HG03442 (cell line): Measurements from ENCODE around the gene AZU1.

Experiments used
- ATAC-seq: cut with Tn5 transposase; IDR thresholded peaks from one replicate; pipeline ENCODE4 v1.9.1; 2021; ENCODE audit warnings: mild to moderate bottlenecking, moderate library complexity; ENCODE audit not compliant: unreplicated experiment

Gene AZU1

DNA sequence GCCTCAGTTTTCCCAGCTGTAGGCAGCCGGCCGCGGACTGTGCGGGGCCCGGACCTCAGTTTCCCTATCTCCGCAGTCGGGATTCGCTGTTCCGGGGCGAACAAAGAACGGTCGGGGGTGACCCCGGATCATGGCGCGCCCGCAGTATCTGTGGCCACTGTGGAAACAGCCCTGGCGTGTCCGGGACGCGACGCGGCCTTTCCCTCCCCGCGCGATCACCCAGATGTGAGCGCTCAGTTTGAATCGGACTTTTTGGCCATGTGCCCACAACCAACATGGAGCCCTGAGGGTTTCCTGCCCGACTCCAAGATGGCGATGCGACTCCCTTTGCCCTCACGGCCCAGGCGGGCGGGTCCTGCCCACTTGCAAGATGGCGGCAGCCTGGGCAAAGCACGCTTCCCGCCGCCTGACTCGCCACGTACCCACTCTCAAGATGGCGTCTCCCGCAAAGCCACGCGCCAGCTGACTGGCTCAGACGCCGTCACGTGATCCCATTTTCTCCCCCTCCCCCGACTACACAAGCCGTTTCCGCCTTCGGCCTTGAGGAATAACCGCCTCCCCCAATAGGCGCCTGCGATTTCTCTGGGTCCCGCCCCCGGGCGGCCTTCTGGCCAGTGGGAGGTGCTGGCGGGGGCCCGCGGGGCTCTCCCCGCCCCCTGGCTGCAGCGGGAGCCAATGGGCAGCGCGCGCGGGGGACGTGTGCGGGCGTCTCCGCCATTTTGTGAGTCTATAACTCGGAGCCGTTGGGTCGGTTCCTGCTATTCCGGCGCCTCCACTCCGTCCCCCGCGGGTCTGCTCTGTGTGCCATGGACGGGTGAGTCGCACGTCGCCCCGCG lies 30.7 kb upstream of the AZU1 start, which contains the start of gene PTBP1:
TSS of gene PTBP1 (plus strand) at position 761 of the 836 bp plus-strand sequence. CDS start at position 807, 46 bp downstream.
- peak; percentile 67 for ATAC-seq

DNA sequence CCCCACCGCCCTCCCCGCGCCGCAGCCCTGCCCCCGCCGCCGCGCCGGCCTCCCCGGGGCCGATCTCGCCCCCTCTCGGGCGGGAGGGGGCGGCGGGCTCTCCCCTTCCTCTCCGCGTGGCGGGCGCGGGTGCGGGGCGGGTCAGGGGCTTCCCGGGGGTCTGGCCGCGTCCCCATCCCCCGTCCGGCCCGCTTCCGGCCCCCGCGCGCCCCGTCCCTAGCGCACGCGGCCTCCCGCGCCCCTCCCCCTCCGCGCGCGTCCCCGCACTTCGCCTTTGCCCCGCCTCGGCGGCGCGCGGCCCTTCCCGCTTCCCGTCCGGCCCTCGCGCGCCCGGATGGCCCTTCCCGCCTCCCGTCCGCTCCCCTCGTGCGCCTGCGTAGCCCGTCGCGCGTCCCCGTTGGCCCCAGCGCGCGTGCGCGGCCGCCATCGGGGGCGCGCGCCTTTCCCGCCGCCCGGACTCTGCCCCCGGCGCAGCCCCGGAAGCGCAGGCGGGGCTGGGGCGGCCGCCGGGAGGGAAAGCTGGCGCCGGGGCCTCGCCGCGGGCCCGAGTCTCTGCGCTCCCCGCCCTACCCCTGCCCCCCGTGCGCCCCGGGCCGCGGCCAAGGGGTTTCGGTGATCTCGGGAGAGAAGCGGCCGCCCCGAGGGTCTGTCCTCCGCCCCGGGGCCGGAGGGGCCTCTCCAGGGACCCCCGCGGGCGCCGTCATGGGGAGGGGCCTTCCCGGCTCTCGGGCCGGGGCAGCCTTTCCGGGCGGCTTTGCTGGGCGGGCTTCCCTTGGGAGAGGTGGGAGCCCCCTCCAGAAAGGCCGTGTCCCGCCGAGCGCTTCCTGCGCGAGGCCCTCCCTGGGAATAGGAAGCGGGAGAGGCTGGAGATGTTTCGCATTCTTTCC lies 29.9 kb upstream of the AZU1 start:
- peak; percentile 38 for ATAC-seq

DNA sequence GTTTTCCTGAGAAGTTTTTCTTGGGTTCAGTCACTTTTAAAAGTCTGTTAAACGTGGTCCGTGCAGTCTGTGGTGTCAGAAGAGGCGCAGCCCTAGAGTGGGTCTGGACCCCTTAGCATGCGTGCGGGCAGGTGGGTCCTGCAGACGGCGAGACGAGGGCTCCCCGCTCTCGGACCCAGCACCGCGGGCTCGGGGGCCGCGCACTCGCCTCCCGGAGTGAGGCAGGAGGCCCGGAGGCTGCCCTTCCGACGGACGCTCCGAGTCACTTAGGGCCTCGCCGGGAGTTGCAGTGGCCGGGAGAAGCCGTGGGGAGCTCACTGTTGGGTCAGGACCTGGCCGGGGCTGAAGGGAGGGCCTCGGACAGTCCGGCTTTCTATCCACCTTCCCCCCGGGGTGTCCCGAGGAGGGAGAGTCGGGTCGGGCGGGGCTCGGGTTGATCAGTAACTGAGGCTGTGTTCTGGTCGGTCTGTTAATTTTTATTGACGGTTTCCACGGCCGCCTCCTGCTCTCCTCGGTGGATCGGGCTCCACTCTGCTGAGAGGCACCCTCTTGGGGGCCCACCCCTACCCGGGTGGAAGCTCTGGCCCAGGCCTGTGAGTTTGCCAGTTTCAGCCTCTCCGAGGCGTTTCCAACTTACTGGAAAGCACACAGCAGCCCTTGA lies 29.1 kb upstream of the AZU1 start:
- no peak for ATAC-seq

DNA sequence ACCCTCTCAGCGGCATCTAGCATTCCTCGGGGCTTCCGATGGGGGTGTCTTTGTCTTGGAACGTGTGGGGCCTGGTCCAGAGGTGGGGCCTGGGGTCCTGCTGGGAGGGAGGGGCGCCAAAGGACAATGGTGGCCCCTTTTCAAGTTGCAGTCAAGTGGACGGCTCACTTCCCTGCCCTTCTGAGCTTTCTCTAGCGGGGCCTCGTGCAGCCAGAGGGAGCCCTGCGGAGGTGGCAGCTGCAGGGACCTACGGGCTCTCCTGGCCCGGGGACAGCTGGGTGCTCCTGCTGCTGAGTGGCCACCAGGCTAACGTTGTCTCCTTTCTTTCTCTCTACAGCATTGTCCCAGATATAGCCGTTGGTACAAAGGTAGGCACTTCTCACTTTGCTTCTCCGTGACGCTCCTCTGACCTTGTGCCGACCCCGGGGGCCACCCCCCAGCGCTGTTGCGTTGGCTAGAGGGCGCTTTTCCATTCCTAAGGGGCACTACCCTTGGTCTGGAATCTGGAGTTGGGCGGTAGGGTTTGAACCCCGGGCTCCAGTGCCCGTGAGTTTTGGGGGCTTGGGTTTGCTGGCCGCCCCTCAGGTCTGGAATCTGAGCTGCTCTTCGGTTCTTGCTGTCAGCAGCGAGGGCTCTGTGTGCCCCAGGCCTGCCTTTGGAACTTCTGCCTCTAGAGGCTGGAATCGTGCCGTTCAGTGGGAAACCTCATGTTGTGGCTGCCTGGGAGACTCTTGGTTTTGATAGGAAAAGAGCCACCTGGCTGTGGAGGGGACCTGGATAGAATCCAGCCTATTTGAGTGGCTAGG lies 28.4 kb upstream of the AZU1 start:
- no peak for ATAC-seq

- no peak for ATAC-seq
Observed at GRCh38 chr19:800360-801029, 27.1 kb upstream of the AZU1 start.

DNA sequence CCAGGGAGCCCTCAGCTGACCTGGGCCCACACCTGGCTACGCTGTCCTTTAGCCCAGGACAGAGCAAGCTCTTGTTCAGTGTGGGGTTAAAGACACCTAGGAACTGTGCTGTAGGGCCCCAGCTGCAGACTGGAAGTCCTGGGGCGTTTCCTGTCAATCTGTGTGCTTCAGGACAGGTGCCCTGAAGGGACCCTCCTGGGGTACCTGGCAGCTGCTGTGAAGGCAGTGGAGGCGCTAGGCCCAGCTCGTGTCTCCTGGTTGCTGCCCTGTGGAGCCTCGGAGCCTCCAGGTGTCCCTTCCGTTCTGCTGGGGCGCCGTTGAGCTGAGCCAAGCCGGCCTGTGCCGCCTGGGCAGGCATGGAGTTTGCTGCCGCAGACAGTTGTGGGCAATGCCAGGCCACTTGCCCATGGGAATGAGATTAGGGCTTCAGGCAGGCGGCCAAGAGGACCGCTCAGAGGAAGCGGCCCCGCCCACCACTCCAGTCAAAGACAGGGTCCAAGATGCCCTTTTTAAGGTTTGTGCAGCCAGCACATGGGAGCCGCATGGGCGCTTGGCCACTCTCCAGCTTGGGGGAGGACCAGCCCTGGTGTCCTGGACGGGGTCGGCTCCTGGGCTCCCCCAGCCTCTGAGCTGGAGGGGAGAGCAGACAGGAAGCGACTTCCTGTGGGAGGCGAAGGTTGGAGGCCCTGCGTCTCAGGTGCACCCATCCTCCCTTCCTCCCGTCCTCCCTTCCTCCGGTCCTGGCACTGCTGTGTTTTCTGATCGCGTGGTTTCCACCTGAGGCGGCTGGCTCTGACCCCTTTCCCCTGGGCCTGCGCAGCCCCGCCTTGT lies 26.4 kb upstream of the AZU1 start:
- ATAC-seq = no peak

DNA sequence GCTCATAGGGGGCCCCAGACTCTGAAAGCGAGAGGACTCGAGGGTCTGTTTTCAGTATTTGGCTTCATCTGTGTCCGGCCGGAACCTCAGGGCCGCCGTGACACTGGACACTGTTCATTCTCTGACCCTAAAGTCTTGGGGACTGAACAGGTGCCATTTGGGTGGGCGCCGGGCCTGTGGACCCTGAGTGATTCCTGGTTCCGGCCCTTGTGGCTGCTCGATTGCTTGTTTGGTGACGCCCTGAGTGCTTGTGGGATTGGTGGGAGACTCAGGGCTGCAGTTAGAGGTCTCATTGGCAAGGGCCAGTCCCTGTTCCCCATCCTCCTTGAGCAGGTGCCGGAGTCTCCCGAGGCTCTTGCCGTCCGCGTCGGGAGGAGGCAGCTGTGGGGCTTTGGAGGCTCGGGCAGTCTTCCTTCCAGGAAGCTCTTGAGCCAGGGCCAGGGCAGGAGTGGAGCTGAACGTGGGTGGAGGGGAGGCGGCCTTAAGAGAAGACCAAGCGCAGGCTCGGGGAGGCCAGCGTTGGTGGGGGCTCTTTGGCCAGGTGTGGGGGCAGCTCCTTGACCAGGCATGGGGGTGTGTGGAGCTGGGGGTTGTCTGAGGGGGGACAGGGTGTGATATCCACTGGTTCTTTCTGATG lies 25.7 kb upstream of the AZU1 start:
- no peak for ATAC-seq

DNA sequence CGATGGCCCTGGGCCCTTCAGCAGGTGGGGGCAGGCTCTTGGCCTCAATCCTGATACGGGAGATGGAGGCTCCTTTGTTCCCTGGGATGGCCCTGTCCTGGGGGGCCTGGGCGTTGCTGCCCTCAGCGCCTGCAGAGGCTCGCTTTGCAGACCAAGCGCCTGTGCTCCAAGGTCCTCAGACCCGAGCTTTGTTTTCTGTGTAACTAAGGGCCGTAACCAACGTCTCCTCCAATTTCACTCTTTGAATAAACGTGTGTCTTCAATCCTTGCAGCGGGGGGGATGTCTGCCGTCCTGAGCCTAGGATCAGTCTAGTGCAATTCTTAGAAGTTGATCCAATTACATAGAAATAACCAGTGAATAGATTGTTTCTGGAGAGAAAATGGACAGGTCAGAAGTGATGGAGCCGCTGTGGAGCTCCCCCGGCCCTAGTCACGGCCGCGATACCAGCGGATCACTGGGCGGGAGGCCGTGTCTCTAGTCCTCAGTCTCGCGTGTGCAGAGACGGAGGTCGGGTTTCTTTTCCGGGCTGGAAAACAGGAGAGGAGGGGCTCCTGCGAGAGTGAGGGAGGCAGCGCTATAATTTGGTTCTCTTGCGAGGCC lies 25.0 kb upstream of the AZU1 start:
- ATAC-seq = no peak

- no peak for ATAC-seq
Observed at GRCh38 chr19:803099-803561, 24.5 kb upstream of the AZU1 start.

DNA sequence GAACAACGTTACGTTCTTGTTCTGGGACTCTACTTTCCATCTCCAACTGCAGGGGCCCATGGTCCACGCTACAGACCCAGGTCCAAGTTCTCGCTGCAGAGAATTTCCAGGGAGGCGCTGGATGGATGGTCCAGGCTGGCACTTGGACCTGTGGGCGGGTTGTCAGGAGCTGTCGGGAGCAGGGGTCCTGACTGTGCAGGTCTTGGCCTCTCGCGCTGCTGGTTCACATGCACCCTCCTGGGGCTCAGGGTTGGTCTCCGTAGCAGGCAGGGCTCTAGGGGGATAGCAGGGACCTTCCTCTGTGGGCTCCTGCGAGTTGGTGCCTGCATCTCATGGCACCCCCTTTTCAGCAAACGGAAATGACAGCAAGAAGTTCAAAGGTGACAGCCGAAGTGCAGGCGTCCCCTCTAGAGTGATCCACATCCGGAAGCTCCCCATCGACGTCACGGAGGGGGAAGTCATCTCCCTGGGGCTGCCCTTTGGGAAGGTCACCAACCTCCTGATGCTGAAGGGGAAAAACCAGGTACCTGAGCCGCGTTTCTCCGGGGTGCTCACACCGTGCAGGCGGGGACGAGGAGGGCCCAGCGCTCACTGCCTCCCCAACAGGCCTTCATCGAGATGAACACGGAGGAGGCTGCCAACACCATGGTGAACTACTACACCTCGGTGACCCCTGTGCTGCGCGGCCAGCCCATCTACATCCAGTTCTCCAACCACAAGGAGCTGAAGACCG lies 23.8 kb upstream of the AZU1 start:
- ATAC-seq = no peak

DNA sequence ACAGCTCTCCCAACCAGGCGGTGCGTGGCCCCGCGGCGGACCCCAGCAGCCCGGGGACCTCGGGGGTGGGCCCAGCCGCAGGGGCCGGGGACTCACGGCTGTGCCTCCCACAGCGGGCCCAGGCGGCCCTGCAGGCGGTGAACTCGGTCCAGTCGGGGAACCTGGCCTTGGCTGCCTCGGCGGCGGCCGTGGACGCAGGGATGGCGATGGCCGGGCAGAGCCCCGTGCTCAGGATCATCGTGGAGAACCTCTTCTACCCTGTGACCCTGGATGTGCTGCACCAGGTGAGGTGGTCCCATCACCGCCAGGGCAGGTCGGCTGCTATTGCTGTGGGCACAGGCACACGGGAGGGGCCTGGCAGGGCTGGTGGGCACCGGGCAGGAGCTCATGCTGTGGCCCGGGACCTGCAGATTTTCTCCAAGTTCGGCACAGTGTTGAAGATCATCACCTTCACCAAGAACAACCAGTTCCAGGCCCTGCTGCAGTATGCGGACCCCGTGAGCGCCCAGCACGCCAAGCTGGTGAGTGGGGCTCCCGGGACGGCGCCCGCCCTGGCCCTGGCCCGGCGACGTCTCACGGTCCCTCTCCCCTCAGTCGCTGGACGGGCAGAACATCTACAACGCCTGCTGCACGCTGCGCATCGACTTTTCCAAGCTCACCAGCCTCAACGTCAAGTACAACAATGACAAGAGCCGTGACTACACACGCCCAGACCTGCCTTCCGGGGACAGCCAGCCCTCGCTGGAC lies 23.0 kb upstream of the AZU1 start:
- no peak for ATAC-seq

DNA sequence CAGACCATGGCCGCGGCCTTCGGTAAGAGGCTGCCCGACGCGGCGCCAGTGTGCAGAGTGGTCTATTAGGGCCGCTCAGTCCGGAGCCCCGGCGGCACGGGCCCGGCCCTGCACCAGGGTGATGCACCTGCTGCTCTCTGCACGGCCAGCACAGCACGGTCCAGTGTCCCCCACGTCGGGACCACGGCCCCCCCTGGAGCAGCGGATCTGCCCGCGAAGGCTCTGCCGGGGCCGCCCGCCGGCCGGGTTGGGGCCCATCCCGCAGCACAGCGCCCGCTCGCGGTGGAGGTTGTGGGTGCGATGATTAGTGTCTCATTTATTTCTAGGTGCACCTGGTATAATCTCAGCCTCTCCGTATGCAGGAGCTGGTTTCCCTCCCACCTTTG lies 22.5 kb upstream of the AZU1 start:
- no peak for ATAC-seq

DNA sequence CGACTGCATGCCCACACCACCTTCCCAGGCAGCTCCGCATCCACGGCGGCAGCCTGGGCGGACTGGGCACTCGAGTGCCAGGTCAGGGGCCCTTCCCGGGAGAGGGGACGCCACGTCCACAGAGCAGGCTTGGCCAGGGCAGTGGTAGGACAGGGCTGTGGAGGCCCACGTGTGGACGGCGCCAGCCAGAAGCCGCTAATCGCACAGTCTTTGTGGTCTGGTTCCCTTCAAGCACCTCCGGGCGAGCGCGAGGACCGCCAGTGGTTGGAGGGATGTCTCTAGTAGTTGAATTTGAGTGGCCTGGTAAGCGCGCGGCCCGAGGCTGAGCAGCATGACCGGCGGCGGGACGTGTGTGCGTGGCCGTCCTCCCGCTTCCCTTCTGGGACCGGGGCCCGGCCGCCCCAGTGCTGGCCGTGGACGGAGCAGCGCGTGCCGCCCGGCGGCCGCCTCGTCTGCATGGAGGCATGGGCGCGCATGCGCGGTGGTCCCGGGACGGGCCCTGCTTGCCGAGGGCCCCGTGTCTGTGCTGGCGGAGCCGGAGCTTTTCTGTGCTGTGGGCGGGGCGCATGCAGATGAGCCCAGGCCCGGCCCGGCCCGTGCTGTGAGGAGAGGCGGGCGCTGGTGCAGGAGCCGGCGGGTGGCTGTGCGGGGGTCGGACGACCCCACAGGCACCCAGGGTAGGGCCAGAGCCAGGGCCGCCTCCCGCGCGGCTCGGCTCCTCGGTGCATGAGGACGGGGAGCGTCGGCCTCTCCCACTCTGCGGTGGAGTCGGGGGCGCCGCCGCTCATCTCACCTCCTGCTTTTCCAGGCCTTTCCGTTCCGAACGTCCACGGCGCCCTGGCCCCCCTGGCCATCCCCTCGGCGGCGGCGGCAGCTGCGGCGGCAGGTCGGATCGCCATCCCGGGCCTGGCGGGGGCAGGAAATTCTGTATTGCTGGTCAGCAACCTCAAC lies 21.8 kb upstream of the AZU1 start:
- no peak for ATAC-seq

DNA sequence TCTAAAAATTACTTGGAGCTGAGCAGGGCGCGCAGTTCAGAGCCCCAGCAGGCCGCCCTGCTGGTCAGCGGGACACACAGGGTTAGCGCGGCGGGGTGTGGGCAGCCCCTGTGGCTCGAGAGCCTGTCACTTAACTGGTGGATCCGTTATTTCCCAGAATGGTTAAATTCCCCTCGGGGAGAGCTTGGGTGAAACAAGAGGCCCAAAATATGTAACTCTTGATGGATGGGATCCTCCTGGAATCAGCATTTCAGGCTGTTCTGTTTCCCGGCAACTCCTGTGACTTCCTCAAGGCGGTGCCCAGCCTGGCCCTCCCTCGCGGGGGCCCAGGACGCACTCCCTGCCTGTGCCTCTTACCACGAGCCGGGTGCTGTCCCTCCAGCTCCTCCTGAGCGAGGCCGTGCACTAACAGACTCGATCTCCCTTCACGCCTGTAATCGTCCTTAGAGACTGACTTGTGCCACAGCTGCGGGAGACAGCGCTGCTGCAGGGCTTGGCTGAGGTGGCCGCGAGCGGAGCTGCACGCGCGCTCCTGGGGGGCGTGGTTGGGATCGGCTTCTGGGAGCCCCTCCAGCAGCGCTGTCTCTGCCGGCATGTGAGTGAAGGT lies 20.7 kb upstream of the AZU1 start:
- ATAC-seq = no peak
